GM10248 (cell line): Measurements from ENCODE around the gene RASAL1.

Experiments
- CTCF ChIA-PET: fragments of 300-600 bp; sonication (Branson Sonifier 250); formaldehyde crosslinking; extraction: SDS; loops from one replicate; lab custom pipeline; 2021; ENCODE audit warnings: antibody characterized with exemption; lab: Yijun Ruan, JAX
- POLR2A ChIA-PET: fragments of 350-650 bp; sonication (Branson Sonifier 250); formaldehyde crosslinking; extraction: SDS; loops from one replicate; lab custom pipeline; 2020; ENCODE audit warnings: antibody characterized with exemption; lab: Yijun Ruan, JAX
- DNase-seq: peaks from one replicate; pipeline ENCODE4 v3.0.0; 2012; ENCODE audit errors: extremely low spot score
- TF ChIP-seq, protein P1 (sequence below): IDR thresholded peaks from 2 replicates; pipeline ENCODE4 v1.5.1; 2012; ENCODE audit warnings: mild to moderate bottlenecking, low read depth; ENCODE audit errors: extremely low read depth, missing control alignments, control extremely low read depth

RASAL1 gene

DNA sequence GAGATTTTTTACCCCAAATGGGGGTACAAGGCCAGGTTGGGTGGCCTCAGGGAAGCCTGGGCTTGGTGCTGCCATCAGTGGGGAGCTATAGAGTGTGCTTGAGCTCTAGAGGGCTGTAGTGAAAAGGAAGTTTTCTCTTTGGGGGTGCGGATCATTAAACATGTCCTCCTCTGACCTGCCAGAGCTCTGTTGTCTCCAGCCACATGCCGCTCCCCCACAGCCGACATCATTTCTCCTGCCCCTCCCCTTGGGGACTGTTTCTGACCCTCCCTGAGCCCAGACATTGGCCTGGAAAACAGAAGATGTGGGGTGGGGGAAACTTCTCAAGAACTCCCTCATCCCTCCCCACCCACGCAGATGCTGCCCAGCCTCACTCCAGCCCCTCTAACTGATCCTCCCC is 53.7 kb downstream of the RASAL1 start:
- ChIA-PET CTCF (interaction anchor here (0.7 to 4.1 kb wide), 4 partner anchors 11 to 33 kb away, joined by 3 to 16 read pairs (median 8); no protein-coding TSS in a partner anchor), POLR2A (no interaction called here)

DNA sequence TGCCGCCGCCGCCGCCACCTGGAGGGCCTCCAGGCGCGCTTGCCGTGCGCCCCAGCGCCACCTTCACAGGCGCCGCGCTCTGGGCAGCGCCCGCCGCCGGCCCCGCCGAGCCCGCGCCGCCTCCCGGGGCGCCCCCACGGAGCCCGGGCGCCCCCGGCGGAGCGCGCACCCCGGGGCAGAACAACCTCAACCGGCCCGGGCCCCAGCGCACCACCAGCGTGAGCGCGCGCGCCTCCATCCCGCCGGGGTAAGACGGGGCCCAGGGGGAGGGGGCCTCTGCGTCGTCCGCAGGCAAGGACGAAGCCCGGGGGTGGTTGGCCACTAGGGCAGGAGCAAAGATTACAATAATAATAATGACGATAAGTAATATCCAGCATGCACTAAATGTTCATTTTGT is 57.7 kb downstream of the RASAL1 start:
- ChIA-PET CTCF (interaction anchor here (0.9 kb wide), 1 partner anchor 76 kb away, joined by 4 read pairs; no protein-coding TSS in a partner anchor), POLR2A (no interaction called here)
- no peak for DNase-seq
- TF ChIP-seq, protein P1, sequence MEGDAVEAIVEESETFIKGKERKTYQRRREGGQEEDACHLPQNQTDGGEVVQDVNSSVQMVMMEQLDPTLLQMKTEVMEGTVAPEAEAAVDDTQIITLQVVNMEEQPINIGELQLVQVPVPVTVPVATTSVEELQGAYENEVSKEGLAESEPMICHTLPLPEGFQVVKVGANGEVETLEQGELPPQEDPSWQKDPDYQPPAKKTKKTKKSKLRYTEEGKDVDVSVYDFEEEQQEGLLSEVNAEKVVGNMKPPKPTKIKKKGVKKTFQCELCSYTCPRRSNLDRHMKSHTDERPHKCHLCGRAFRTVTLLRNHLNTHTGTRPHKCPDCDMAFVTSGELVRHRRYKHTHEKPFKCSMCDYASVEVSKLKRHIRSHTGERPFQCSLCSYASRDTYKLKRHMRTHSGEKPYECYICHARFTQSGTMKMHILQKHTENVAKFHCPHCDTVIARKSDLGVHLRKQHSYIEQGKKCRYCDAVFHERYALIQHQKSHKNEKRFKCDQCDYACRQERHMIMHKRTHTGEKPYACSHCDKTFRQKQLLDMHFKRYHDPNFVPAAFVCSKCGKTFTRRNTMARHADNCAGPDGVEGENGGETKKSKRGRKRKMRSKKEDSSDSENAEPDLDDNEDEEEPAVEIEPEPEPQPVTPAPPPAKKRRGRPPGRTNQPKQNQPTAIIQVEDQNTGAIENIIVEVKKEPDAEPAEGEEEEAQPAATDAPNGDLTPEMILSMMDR: no peak

More for the DNA sequence above, 53.7 kb downstream of the RASAL1 start:
- DNase-seq: no peak
- TF ChIP-seq, protein P1: no peak

DNA sequence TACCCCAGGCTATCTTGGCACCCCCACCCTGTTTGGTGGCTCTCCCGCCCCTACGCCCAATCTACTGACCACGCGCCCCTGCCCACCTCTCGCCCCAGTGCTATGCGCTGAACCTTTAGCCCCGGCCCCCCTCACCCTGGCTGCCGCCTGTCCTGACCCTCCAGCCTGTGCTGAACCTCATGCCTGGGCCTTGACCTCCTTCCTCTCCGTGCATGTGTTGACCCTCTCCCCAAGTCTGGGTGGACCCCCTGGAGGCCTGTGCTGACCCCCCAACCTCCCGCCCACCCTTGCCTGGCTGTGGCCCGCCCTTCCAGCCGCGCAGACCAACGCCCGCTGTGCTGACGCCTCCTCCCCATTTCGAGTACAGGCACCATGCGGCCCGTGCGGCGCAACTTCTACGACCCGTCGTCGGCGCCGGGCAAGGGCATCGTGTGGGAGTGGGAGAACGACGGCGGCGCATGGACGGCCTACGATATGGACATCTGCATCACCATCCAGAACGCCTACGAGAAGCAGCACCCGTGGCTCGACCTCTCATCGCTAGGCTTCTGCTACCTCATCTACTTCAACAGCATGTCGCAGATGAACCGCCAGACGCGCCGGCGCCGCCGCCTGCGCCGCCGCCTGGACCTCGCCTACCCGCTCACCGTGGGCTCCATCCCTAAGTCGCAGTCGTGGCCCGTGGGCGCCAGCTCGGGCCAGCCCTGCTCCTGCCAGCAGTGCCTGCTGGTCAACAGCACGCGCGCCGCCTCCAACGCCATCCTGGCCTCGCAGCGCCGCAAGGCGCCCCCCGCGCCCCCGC is 58.3 kb downstream of the RASAL1 start:
- TF ChIP-seq, protein P1: no peak
- ChIA-PET POLR2A (no interaction called here), CTCF (no interaction called here)
- no peak for DNase-seq

DNA sequence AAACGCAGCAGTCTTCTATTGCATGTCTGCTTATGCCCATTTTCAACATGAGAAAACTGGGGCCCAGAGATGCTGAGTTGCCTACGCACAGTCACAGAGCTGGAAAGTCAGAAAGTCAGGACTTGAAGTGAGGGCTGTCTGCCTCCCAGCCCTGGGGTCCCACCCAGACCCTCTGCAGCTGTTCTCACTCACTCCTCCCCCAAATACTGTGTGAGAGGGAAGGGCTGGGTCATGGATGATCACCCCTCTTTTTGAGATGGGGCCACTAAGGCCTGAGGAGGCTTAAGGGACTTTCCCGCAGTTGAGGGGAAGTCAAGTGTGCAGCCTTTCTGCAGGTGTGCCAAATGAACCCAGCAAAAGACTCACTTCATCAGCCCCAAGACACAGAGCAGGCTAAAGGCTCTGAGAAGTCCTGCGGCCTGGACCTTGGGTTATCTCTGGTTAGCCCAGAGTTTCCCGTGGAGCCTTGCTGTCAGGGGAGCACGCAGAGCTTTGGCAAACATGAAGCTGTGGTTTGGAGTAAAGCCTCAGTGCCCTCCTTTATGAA is 60.4 kb downstream of the RASAL1 start:
- DNase-seq: peak; percentile 84
- ChIA-PET CTCF (interaction anchor here (0.9 to 15.9 kb wide), 4 partner anchors 15 to 23 kb away, joined by 3 to 135 read pairs (median 6); partner anchors contain the start of gene DTX1), POLR2A (interaction anchor here (1.8 kb wide), 1 partner anchor 15 kb away, joined by 7 read pairs; no protein-coding TSS in a partner anchor)
- TF ChIP-seq, protein P1: no peak

DNA sequence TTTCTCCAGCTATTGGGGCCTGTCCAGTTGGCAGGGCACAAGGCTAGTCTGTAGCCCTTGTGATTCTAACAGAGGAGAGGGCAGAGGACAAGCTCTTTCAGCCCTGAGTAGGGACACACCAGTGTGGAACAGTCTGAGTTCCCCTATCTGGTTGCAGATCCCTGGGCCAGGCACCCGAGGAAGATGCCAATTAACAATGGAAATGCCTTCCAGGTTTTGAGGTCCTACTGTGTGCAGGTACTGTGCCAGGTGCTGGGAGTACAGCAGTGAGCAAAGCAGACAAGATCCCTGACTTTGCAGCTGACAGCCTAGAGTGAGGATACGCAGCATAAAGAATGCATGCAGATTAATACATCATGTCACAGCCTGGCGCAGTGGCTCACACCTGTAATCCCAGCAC is 62.0 kb downstream of the RASAL1 start:
- TF ChIP-seq, protein P1: no peak
- DNase-seq: no peak
- ChIA-PET CTCF (interaction anchor here (0.9 to 15.9 kb wide), 7 partner anchors 11 to 81 kb away, joined by 4 to 135 read pairs (median 6); partner anchors contain the start of gene DTX1), POLR2A (interaction anchor here (1.8 kb wide), 1 partner anchor 16 kb away, joined by 7 read pairs; no protein-coding TSS in a partner anchor)

DNA sequence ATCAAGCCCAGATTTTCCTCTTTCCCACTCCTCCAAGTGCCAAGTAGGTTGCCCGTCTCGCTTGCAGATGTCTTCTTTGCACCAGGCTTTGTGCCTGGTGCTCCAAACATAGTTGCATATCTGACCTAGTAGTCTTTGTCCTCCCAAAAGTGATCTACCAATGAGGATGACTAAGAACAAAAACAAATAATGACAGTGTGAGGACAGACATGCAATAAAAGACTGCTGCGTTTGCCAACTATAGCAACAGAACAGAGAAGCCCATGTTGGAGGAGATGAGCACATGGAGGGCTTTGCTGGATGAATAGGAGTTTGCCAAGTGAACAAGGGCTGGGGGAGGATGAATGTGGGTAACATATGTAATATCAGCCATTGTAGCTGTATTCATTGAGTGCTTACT is 63.4 kb downstream of the RASAL1 start:
- TF ChIP-seq, protein P1: no peak
- CTCF ChIA-PET: interaction anchor here (1.2 to 15.9 kb wide), 5 partner anchors 9 to 102 kb away, joined by 4 to 135 read pairs (median 17); partner anchors contain the start of gene DTX1
- no peak for DNase-seq
- POLR2A ChIA-PET: interaction anchor here (0.7 kb wide), 1 partner anchor 31 kb away, joined by 5 read pairs; no protein-coding TSS in a partner anchor
